WERI-Rb-1 (cell line): ENCODE results near the gene SLC39A1.

Source experiments
- DNase-seq: peaks from one replicate; pipeline ENCODE4 v3.0.0-alpha.2; 2020
- H3K27ac ChIP-seq: fragments of 250-450 bp; sonication (Bioruptor Pico); 2 replicates; pipeline ENCODE4 v1.5.1; 2020; ENCODE audit warnings: mild to moderate bottlenecking, moderate library complexity
- H3K27me3 ChIP-seq: fragments of 250-450 bp; sonication (Bioruptor Pico); 2 replicates; pipeline ENCODE4 v1.5.1; 2021; ENCODE audit warnings: mild to moderate bottlenecking, low read depth, moderate library complexity; ENCODE audit not compliant: insufficient read depth, severe bottlenecking
- H3K36me3 ChIP-seq: fragments of 250-450 bp; sonication (Bioruptor Pico); 2 replicates; pipeline ENCODE4 v1.5.1; 2020; ENCODE audit warnings: mild to moderate bottlenecking, moderate library complexity
- H3K4me3 ChIP-seq: 2 replicates; pipeline ENCODE4 v1.5.1; 2011; ENCODE audit warnings: low read depth, mild to moderate bottlenecking, control low read depth, low read length
- H3K9me3 ChIP-seq: fragments of 250-450 bp; sonication (Bioruptor Pico); 2 replicates; pipeline ENCODE4 v1.5.1; 2021; ENCODE audit warnings: mild to moderate bottlenecking, moderate library complexity; ENCODE audit not compliant: severe bottlenecking
- CTCF ChIP-seq: IDR thresholded peaks from 2 replicates; pipeline ENCODE4 v1.5.1; 2011; ENCODE audit warnings: low read depth, mild to moderate bottlenecking, control low read depth, inconsistent platforms, low read length

Gene SLC39A1

GRCh38 chr1:153951801-153952200, 11.5 kb downstream of the SLC39A1 start:
- no peak for DNase-seq
- no peak overlapping the region for H3K27ac ChIP-seq
- peaks cover 87% of the 10 kb centered on the region for H3K36me3 ChIP-seq
- H3K27me3 ChIP-seq = no peaks in the 10 kb centered on the region
- H3K4me3 ChIP-seq = no peak overlapping the region
- no peaks in the 10 kb centered on the region for H3K9me3 ChIP-seq
- no peak for TF ChIP-seq CTCF

DNA sequence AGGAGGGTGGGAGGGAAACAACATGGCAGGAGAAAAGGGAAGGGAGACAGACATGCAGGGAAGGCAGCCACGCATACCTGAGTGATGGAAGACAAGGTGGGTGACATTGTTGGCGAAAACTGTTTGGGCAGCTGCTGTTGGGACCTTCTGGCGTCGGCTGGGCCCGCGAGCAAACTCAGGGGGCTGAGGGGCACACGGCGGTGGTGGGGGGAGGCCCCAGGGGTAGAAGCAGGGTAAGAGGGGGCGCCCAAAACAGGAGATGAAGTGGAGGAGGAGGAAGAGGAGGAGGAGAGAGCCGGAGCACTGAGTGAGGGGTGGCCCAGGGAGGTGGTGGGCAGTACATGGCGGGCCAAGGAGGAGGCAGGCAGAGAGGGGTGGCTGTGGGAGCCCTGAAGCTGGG, 12.2 kb downstream of the SLC39A1 start:
- no peak for DNase-seq
- H3K27ac ChIP-seq = no peak overlapping the region
- no peaks in the 10 kb centered on the region for H3K27me3 ChIP-seq
- TF ChIP-seq CTCF = no peak
- no peaks in the 10 kb centered on the region for H3K9me3 ChIP-seq
- H3K36me3 ChIP-seq = peaks cover 87% of the 10 kb centered on the region
- no peak overlapping the region for H3K4me3 ChIP-seq

DNA sequence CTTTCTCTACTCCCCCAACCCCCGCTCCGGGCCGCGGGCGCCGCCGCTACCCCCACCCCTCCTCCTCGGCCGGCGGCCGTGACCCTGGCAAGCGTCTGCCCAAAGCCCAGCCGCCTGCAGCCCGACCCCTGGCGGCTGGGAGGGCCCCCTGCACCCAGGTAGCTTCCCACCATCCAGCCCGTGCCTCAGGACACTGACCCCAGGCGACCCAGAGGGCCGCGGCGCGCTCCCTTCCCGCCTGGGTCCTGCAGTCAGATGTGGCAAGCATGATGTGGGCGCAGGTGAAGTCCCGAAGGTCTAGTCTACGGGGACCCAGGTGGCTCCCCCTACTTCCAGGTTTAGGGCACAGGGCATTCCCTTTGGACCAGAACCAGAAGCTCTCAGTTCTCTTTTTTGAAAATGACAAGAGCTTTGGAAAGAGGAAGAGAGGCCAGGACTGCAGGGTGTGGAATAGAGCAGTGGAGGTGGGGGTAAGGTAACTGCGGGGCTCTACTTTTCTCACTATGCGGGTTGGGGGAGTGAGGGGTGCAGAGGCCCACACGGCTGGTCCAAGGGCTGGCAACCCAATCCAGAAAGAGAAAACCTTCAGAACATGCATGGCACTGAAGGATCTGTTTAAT, 16.6 kb downstream of the SLC39A1 start, which contains the start of gene DENND4B:
Gene DENND4B (minus strand): TSS at position 97 of the 620 bp plus-strand sequence. CDS start 2,344 bp downstream, outside the sequence.
- TF ChIP-seq CTCF = peak; percentile 100

GRCh38 chr1:153945795-153946621, 17.3 kb downstream of the SLC39A1 start:
- Histone ChIP-seq H3K27me3 (no peaks in the 10 kb centered on the region), H3K4me3 (peak overlapping the region; percentile 61), H3K9me3 (no peaks in the 10 kb centered on the region), H3K36me3 (peaks cover 82% of the 10 kb centered on the region), H3K27ac (peak overlapping the region; percentile 77)
- DNase-seq = peak; percentile 78
- no peak for TF ChIP-seq CTCF

More for the DNA sequence above, 16.6 kb downstream of the SLC39A1 start, which contains the start of gene DENND4B:
- DNase-seq = peak; percentile 98
- H3K9me3 ChIP-seq = no peaks in the 10 kb centered on the region
- H3K27ac ChIP-seq = peak within 1 kb of the TSS; percentile 77
- H3K4me3 ChIP-seq = peak within 1 kb of the TSS; percentile 61
- peaks cover 82% of the 10 kb centered on the region for H3K36me3 ChIP-seq
- no peaks in the 10 kb centered on the region for H3K27me3 ChIP-seq

- Histone ChIP-seq H3K4me3 (peak overlapping the region; percentile 61), H3K36me3 (peaks cover 82% of the 10 kb centered on the region), H3K27me3 (no peaks in the 10 kb centered on the region), H3K9me3 (no peaks in the 10 kb centered on the region), H3K27ac (peak overlapping the region; percentile 77)
- no peak for TF ChIP-seq CTCF
- no peak for DNase-seq
These were observed 18.1 kb downstream of the SLC39A1 start for GRCh38 chr1:153945131-153945794.
